T-cell (primary cell): ENCODE results near the gene NME1. TPM values are rescaled to one million over a fixed set of nuclear protein-coding genes. Genes with fewer than 3 reads are reported as not detected.
A peak's percentile ranks its signal among the peaks of the same experiment; 100 is the strongest.
"Not testable (repeated sequence)": the region's sequence is repeated elsewhere in the genome, so short reads cannot be mapped to it uniquely, and the experiment has no call there.

Source experiments
- ATAC-seq, 4 experiments: fragments of 200-7000 bp in 3 of 4; fragments of 150-1000 bp in 1 of 4; cut with Tn5 transposase; replicated peaks in 1 of 4; 1 replicate in 3 of 4; 2 replicates in 1 of 4; pipeline ENCODE4 v1.10.0; 2021; ENCODE audit warnings: moderate library complexity in 3 of 4, mild to moderate bottlenecking in 2 of 4, moderate number of reproducible peaks in 1 of 4
- CTCF ChIA-PET, 2 donors: fragments of 300-600 bp; sonication (Branson Sonifier 250); formaldehyde crosslinking; loops; one replicate each; lab custom pipeline; 2022; ENCODE audit warnings: antibody characterized with exemption in 2 of 2; lab: Charles Lee
- POLR2A ChIA-PET, 2 donors: fragments of 300-600 bp; sonication (Branson Sonifier 250); formaldehyde crosslinking; loops; one replicate each; lab custom pipeline; 2022; ENCODE audit warnings: antibody characterized with exemption in 2 of 2; lab: Charles Lee
- DNase-seq, 35 experiments: peaks; one replicate each; pipeline versions ENCODE4 v3.0.0 to v3.0.0-alpha.2; 2013 to 2023
- H3K27ac ChIP-seq: one replicate; pipeline ENCODE4 v1.5.1; 2013; ENCODE audit warnings: low read length
- H3K27me3 ChIP-seq, 2 experiments: replicated peaks in 1 of 2; 1 replicate in 1 of 2; 2 replicates in 1 of 2; pipeline versions ENCODE4 v1.6.1 to v1.7.0; 2013; ENCODE audit warnings: low read length in 1 of 2, mixed read lengths in 1 of 2; ENCODE audit not compliant: control insufficient read depth in 2 of 2, insufficient read depth in 2 of 2; ENCODE audit errors: extremely low read depth in 1 of 2
- H3K36me3 ChIP-seq, 2 donors: 1 replicate in 1 of 2; 2 replicates in 1 of 2; pipeline versions ENCODE4 v1.6.1 to v1.7.0; 2013; ENCODE audit warnings: low read length in 1 of 2; ENCODE audit not compliant: control insufficient read depth in 2 of 2, insufficient read depth in 1 of 2; ENCODE audit errors: extremely low read depth in 1 of 2
- H3K4me1 ChIP-seq, 2 experiments: 1 replicate in 1 of 2; 2 replicates in 1 of 2; pipeline versions ENCODE4 v1.6.1 to v1.7.0; 2013; ENCODE audit warnings: low read length in 2 of 2, mixed read lengths in 1 of 2; ENCODE audit not compliant: insufficient read depth in 2 of 2, control insufficient read depth in 1 of 2; ENCODE audit errors: extremely low read depth in 1 of 2
- H3K4me3 ChIP-seq, 2 donors: 1 replicate in 1 of 2; 2 replicates in 1 of 2; pipeline versions ENCODE4 v1.5.1 to v1.7.0; 2013; ENCODE audit warnings: mild to moderate bottlenecking in 2 of 2, low read length in 1 of 2, moderate library complexity in 1 of 2; ENCODE audit not compliant: control insufficient read depth in 1 of 2; ENCODE audit errors: extremely low read depth in 1 of 2
- H3K9me3 ChIP-seq: 2 replicates; pipeline ENCODE4 v1.7.0; 2013
- H3K27ac Mint-ChIP-seq, 2 donors: one replicate each; pipeline ENCODE4 v1.8.0; 2020 to 2021; ENCODE audit warnings: mild to moderate bottlenecking in 2 of 2, mixed read lengths in 2 of 2
- H3K27me3 Mint-ChIP-seq, 2 donors: one replicate each; pipeline ENCODE4 v1.8.0; 2021 to 2022; ENCODE audit warnings: mixed read lengths in 2 of 2
- H3K36me3 Mint-ChIP-seq: one replicate; pipeline ENCODE4 v1.8.0; 2021; ENCODE audit warnings: mixed read lengths
- H3K4me1 Mint-ChIP-seq, 3 donors: one replicate each; pipeline ENCODE4 v1.8.0; 2020 to 2022; ENCODE audit warnings: mixed read lengths in 3 of 3, mild to moderate bottlenecking in 1 of 3
- H3K4me3 Mint-ChIP-seq, 3 donors: one replicate each; pipeline ENCODE4 v1.8.0; 2020 to 2022; ENCODE audit warnings: mild to moderate bottlenecking in 3 of 3, mixed read lengths in 3 of 3, moderate library complexity in 3 of 3
- H3K9me3 Mint-ChIP-seq, 3 donors: one replicate each; pipeline ENCODE4 v1.8.0; 2020 to 2022; ENCODE audit warnings: mixed read lengths in 3 of 3
- WGBS: methylation state at CpG from one replicate; pipeline ENCODE4 v1.1.5; 2013; ENCODE audit warnings: missing lambda C conversion rate; ENCODE audit not compliant: insufficient coverage; 5-methylcytosine and 5-hydroxymethylcytosine counted together
- total RNA-seq, 35 experiments: library from RNA in 6 of 35; stranded (reverse) in 6 of 35; fragments of 120-200 nt in 1 of 35; gene quantifications; one replicate each; pipeline versions ENCODE4 v1.2.1 to v1.2.4 and lab custom pipeline; 2013 to 2026

Gene NME1
- total RNA-seq, 5 donors from 2014 or later (not counting 1 experiment from before 2014, with no cell fraction given): 17.7 to 28.0 (median 22.1) TPM

DNA sequence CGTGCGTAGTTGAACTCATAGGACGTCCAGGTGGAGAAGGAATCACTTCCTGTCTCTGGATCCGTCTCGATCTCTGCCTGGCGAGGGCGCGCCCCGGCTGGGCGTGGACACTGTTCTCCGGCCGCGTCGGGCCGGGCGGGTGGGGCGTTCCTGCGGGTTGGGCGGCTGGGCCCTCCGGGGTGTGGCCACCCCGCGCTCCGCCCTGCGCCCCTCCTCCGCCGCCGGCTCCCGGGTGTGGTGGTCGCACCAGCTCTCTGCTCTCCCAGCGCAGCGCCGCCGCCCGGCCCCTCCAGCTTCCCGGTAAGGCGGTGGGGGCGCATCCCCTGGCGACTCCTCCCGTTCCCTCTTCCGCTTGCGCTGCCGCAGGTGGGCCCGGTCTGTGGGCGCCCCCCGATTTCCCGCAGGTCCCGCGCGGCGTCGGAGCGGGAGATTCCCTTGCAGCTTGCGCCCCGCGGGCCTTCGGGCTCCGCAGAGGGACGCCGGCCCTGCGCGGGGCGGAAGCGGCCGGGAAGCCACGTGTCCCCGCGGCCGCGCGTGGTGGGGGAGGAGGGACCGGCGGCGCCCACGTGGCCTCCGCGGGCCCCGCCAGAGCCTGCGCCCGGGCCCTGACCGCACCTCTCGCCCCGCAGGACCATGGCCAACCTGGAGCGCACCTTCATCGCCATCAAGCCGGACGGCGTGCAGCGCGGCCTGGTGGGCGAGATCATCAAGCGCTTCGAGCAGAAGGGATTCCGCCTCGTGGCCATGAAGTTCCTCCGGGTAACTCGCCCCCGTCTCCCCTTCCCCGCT lies 13.0 kb downstream of the NME1 start, which contains the start of gene NME2:
Gene NME2, plus strand, starts transcription at position 214 of the 789 bp plus-strand sequence. Its CDS starts 420 bp downstream, at position 634.
- ChIA-PET CTCF (interaction anchor here in 1 of 2 donors (1.3 kb wide), 2 partner anchors 10 to 13 kb away, joined by 4 to 5 read pairs; partner anchors contain the start of gene NME1), POLR2A (no interaction called here)
- Histone ChIP-seq H3K4me1 (peaks cover 0 to 20% of the 10 kb centered on the region in 2 experiments), H3K27ac (peak within 1 kb of the TSS; percentile 72), H3K36me3 (peaks cover 10 to 20% of the 10 kb centered on the region in 2 donors), H3K27me3 (no peaks in the 10 kb centered on the region), H3K4me3 (peak within 1 kb of the TSS; percentile 82 to 91), H3K9me3 (no peaks in the 10 kb centered on the region)
- no peaks in the 10 kb centered on the region for H3K9me3 Mint-ChIP-seq
- ATAC-seq: peak; percentile 78 to 88 (median 83)
- H3K27me3 Mint-ChIP-seq: no peaks in the 10 kb centered on the region
- H3K27ac Mint-ChIP-seq: peak within 1 kb of the TSS; percentile 94 to 96
- H3K4me3 Mint-ChIP-seq: peak within 1 kb of the TSS; percentile 89 to 96 (median 91)
- WGBS: under 1% methylated on average over 96 of the region's 98 CpGs
- peaks cover 31% of the 10 kb centered on the region for H3K36me3 Mint-ChIP-seq
- H3K4me1 Mint-ChIP-seq: peaks cover 18 to 29% (median 19%) of the 10 kb centered on the region in 3 donors
- peak in 34 of 35 experiments; percentile 8 to 76 (median 34) for DNase-seq

DNA sequence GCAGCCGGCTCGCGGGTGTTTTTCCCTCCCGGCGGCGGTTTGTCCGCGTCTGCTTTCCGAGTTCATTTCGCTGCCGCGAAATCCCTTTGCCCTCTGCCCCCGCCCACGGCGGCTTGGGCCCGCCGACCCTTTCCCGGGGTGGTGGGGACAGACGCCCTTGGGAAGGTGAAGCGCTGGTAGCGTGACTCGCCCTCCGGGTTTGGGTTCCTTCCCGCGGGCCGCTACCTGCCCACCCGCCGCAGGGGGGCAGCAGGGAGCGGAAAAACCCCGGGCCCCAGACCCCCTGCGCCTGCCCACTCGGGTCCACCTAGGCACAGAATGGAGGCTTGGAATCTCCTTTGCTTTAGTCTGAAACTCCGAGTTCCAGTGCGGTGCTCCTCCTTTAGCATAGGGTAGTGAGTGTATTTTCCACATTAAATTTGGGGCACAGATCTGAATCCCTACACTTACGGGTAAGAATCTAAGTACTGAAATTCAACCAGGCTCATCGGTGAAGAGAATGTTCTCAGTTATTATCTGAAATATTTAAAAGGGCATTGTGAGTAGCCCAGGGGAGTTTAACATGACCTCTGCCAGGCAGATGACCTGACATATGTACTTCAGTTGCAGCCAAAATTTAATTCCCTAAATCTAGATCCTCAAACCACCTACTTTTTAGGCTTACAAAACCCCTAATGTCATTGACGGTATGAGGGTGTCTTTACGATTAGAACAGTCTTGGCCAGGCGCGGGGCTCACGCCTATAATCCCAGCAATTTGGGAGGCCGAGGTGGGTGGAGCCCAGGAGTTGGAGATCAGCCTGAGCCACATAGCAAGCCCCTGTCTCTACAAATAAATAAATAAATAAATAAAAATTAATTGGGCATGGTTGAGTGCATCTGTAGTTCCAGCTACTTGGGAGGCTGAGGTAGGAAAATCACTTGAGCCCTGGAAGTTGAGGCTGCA lies 13.9 kb downstream of the NME1 start:
- peak overlapping the region; percentile 81 to 96 (median 82) for H3K4me3 Mint-ChIP-seq
- CTCF ChIA-PET: interaction anchor here in 1 of 2 donors (1.3 kb wide), 1 partner anchor 14 kb away, joined by 4 read pairs; the partner anchor contains the start of gene NME1
- POLR2A ChIA-PET: no interaction called here
- peak overlapping the region; percentile 86 to 89 for H3K27ac Mint-ChIP-seq
- peak overlapping the region; percentile 72 for H3K27ac ChIP-seq
- peaks cover 0 to 20% of the 10 kb centered on the region in 2 experiments for H3K4me1 ChIP-seq
- H3K27me3 Mint-ChIP-seq: no peaks in the 10 kb centered on the region
- WGBS: 0% methylated on average over 29 of the region's 42 CpGs
- H3K9me3 ChIP-seq: no peaks in the 10 kb centered on the region
- peak overlapping the region; percentile 82 to 91 for H3K4me3 ChIP-seq
- H3K36me3 ChIP-seq: peaks cover 14 to 18% of the 10 kb centered on the region in 2 donors
- H3K36me3 Mint-ChIP-seq: peaks cover 27% of the 10 kb centered on the region
- no peaks in the 10 kb centered on the region for H3K9me3 Mint-ChIP-seq
- H3K4me1 Mint-ChIP-seq: peaks cover 18 to 29% (median 19%) of the 10 kb centered on the region in 3 donors
- peak in 34 of 35 experiments; percentile 10 to 74 (median 44) for DNase-seq
- ATAC-seq: peak; percentile 65 to 76 (median 70)
- H3K27me3 ChIP-seq: no peaks in the 10 kb centered on the region

DNA sequence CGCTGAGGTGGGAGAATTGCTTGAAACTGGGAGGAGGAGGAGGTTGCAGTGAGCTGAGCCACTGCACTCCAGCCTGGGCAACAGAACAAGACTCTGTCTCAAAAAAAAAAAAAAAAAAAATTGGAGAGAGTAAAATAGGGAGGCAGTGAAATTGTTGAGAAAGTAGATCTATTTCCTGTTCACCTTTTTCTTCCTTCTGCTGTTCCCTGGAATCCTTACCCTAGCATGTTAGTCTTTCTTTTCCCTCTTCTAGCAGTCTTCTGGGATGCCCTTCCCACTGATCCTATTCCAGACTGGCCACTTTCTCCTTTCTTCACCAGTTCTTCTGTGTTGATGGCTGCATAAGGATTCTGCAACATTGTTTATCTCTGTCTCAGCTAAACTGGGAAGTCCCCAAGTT lies 16.0 kb downstream of the NME1 start:
- H3K36me3 ChIP-seq: peaks cover 14 to 21% of the 10 kb centered on the region in 2 donors
- no peak overlapping the region for H3K4me3 ChIP-seq
- H3K4me1 ChIP-seq: peaks cover 0 to 20% of the 10 kb centered on the region in 2 experiments
- Mint-ChIP-seq H3K36me3 (peaks cover 28% of the 10 kb centered on the region), H3K27me3 (no peaks in the 10 kb centered on the region), H3K27ac (no peak overlapping the region), H3K4me1 (peaks cover 18 to 29% (median 19%) of the 10 kb centered on the region in 3 donors), H3K4me3 (no peak overlapping the region), H3K9me3 (no peaks in the 10 kb centered on the region)
- ChIA-PET CTCF (no interaction called here), POLR2A (no interaction called here)
- WGBS: 100% methylated on average over 1 of the region's 1 CpG
- ATAC-seq (no peak), DNase-seq (no peak)
- H3K9me3 ChIP-seq: no peaks in the 10 kb centered on the region
- no peak overlapping the region for H3K27ac ChIP-seq
- H3K27me3 ChIP-seq: no peaks in the 10 kb centered on the region

DNA sequence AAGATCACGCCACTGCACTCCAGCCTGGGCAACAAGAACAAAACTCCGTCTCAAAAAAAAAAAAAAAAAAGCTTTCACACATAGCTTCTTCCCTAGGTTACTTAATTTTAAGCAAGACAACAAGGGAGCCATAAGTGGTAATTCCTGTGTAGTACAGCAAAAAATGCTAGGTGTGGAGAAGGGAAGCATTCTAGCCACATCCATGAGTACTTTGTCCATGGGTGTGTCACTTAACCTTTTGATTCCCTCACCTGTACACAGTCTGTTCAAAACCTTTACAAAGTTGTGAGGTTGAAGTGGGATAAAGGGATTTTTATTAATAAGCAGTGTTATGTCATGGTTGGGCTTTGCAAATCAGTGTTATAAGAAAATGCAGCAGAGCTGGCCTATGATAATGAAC lies 17.4 kb downstream of the NME1 start:
- Mint-ChIP-seq H3K27ac (no peak overlapping the region), H3K4me1 (peaks cover 14 to 20% (median 15%) of the 10 kb centered on the region in 3 donors), H3K4me3 (no peak overlapping the region), H3K27me3 (no peaks in the 10 kb centered on the region), H3K36me3 (peaks cover 28% of the 10 kb centered on the region), H3K9me3 (no peaks in the 10 kb centered on the region)
- WGBS: no CpG with 5 or more reads among the region's 2 CpGs
- CTCF ChIA-PET: interaction anchor here (0.6 to 1.0 kb wide), 2 partner anchors 30 to 172 kb away, joined by 3 to 4 read pairs; no protein-coding TSS in a partner anchor
- H3K36me3 ChIP-seq: peaks cover 14 to 24% of the 10 kb centered on the region in 2 donors
- no peak for DNase-seq
- H3K4me3 ChIP-seq: no peak overlapping the region
- no peak overlapping the region for H3K27ac ChIP-seq
- POLR2A ChIA-PET: interaction anchor here in 1 of 2 donors (0.7 kb wide), 1 partner anchor 119 kb away, joined by 8 read pairs; no protein-coding TSS in a partner anchor
- ATAC-seq: no peak
- no peaks in the 10 kb centered on the region for H3K27me3 ChIP-seq
- H3K9me3 ChIP-seq: no peaks in the 10 kb centered on the region
- H3K4me1 ChIP-seq: peaks cover 0 to 15% of the 10 kb centered on the region in 2 experiments

DNA sequence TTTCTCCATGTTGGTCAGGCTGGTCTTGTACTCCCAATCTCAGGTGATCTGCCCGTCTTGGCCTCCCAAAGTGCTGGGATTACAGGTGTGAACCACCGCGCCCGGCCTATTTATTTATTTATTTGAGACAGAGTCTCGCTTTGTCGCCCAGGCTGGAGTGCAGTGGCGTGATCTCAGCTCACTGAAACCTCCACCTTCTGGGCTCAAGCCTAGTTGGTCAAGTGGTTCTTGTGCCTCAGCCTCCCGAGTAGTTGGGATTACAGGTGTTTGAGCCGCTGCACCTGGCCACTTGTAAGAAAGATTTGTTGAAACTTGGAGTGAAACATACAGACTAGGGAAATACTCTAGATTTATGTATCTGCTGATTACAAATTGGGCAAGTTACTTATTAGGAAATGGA lies 18.7 kb downstream of the NME1 start:
- H3K27ac ChIP-seq, H3K27ac Mint-ChIP-seq, DNase-seq, H3K27me3 Mint-ChIP-seq, H3K4me1 ChIP-seq, ATAC-seq, H3K9me3 Mint-ChIP-seq, CTCF ChIA-PET, H3K27me3 ChIP-seq, H3K4me3 Mint-ChIP-seq, H3K4me3 ChIP-seq, H3K9me3 ChIP-seq: not testable (repeated sequence)
- peaks cover 28% of the 10 kb centered on the region for H3K36me3 Mint-ChIP-seq
- POLR2A ChIA-PET: interaction anchor here in 1 of 2 donors (0.6 kb wide), 1 partner anchor 8 kb away, joined by 6 read pairs; no protein-coding TSS in a partner anchor
- peaks cover 14 to 24% of the 10 kb centered on the region in 2 donors for H3K36me3 ChIP-seq
- 96% methylated on average over 3 of the region's 9 CpGs for WGBS
- peaks cover 10 to 16% (median 12%) of the 10 kb centered on the region in 3 donors for H3K4me1 Mint-ChIP-seq
